Activated naive CD8-positive, alpha-beta T cell (primary cell): ENCODE measurements around the gene SLFN13.

ENCODE experiments used
- H3K27ac Mint-ChIP-seq: one replicate; pipeline ENCODE4 v1.8.0; 2021; ENCODE audit warnings: mixed read lengths
- H3K27me3 Mint-ChIP-seq: one replicate; pipeline ENCODE4 v1.8.0; 2021; ENCODE audit warnings: mixed read lengths
- H3K36me3 Mint-ChIP-seq: one replicate; pipeline ENCODE4 v1.8.0; 2021; ENCODE audit warnings: mixed read lengths
- H3K4me1 Mint-ChIP-seq: one replicate; pipeline ENCODE4 v1.8.0; 2021; ENCODE audit warnings: low read depth, mixed read lengths
- H3K4me3 Mint-ChIP-seq: one replicate; pipeline ENCODE4 v1.8.0; 2021; ENCODE audit warnings: mild to moderate bottlenecking, mixed read lengths
- H3K9me3 Mint-ChIP-seq: one replicate; pipeline ENCODE4 v1.8.0; 2021; ENCODE audit warnings: low read depth, mixed read lengths

SLFN13 gene, protein sequence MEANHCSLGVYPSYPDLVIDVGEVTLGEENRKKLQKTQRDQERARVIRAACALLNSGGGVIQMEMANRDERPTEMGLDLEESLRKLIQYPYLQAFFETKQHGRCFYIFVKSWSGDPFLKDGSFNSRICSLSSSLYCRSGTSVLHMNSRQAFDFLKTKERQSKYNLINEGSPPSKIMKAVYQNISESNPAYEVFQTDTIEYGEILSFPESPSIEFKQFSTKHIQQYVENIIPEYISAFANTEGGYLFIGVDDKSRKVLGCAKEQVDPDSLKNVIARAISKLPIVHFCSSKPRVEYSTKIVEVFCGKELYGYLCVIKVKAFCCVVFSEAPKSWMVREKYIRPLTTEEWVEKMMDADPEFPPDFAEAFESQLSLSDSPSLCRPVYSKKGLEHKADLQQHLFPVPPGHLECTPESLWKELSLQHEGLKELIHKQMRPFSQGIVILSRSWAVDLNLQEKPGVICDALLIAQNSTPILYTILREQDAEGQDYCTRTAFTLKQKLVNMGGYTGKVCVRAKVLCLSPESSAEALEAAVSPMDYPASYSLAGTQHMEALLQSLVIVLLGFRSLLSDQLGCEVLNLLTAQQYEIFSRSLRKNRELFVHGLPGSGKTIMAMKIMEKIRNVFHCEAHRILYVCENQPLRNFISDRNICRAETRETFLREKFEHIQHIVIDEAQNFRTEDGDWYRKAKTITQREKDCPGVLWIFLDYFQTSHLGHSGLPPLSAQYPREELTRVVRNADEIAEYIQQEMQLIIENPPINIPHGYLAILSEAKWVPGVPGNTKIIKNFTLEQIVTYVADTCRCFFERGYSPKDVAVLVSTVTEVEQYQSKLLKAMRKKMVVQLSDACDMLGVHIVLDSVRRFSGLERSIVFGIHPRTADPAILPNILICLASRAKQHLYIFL

DNA sequence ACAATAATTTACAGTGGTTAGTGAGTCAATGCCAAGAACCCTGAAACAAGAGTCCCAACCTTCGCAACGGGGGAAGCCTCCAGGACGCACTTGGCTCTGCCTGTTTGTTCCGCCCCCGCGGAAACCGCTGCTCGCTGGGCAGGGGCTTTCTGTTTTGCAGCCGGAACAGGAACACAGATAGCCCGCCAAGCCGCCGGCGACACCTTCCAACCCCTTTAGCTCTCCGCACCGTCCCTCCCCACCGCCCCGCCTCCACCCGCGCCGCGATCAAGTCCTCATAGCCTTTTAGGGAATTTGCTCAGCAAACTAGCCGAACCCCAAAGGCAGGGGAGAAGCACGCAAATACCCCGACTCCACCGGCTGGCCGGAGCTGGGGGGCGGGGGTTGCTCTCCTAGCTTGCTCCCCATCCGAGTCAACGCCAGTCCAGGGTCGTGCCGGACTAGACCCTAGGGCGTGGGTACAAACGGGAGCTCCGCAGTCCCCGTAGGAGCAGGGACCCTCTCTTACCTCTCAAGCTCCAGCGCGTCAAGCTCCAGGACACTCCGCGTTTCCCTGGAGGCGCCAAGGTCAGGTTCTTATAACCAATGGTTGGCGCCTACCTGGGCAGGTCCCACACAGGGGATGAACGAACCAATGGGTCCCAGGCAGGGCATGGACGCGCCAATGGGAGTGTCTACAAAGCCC is at the start of gene SLFN13:
Gene SLFN13, minus strand, starts transcription at position 553 of the 685 bp plus-strand sequence. CDS start 3,086 bp downstream, outside the sequence.
- H3K27ac Mint-ChIP-seq = peak within 1 kb of the TSS; percentile 54
- peaks cover 19% of the 10 kb centered on the region for H3K4me1 Mint-ChIP-seq
- peaks cover 8% of the 10 kb centered on the region for H3K36me3 Mint-ChIP-seq
- H3K9me3 Mint-ChIP-seq = no peaks in the 10 kb centered on the region
- H3K4me3 Mint-ChIP-seq = peak within 1 kb of the TSS; percentile 77
- H3K27me3 Mint-ChIP-seq = no peaks in the 10 kb centered on the region

DNA sequence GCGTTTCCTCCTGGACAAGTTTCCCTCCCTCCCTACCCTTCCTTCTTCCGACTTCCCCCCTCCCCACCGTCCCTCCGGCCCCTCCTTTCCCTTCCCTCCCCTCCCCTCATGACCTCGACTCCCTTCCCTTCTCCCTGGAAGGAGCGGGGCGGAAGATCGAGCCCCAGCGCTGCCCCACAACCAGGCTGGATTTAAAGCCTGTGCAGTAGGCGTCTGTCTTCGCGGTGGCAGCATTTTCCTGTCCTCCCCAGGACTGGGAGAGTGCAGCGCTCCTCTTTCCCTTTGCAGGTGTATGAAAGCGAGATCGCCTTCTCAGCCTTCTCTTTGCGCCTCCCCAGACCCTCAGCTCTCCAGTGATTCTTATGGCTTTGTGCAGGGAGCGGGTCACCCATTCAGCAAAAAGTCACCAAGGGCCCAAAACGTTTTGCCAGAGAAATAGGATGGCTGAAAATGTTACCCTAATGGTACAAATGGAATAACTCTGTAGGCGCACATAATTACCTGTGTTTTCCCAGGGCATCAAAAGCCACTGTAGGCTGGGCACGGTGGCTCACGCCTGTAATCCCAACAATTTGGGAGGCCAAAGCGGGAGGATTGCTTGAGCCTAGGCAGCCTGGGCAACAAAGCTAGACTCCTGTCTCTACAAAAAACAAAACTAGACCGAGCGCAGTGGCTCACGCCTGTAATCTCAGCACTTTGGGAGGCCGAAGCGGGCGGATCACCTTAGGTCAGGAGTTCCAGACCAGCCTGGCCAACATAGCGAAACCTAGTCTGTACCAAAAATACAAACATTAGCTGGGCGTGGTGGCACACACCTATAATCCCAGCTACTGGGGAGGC is 48.1 kb upstream of the SLFN13 start:
- Mint-ChIP-seq H3K9me3 (peaks cover 4% of the 10 kb centered on the region), H3K4me1 (peaks cover 69% of the 10 kb centered on the region), H3K36me3 (peaks cover 10% of the 10 kb centered on the region), H3K4me3 (peak overlapping the region; percentile 70), H3K27ac (peak overlapping the region; percentile 41), H3K27me3 (no peaks in the 10 kb centered on the region)

DNA sequence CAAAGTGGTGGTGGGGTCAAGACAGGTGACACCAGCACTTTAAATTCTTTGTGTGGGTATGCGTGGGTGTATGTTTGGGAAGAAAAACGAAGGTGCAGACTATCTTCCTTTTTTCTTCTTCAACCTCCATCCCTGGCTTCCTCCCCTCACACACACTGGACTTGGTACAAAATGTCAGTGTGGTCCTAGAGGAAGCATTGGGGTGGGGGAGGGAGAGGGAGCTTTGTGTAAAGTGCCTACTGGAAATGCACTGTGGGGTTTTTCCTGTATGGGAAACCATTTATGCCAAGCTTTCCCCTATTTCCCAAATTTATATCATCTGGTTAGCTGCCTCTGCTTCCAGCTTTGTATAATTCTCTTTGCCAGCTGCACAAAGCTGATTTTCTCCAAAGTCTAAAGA is 44.5 kb upstream of the SLFN13 start:
- Mint-ChIP-seq H3K27ac (no peak overlapping the region), H3K9me3 (peaks cover 4% of the 10 kb centered on the region), H3K4me1 (peaks cover 46% of the 10 kb centered on the region), H3K36me3 (peaks cover 25% of the 10 kb centered on the region), H3K27me3 (no peaks in the 10 kb centered on the region), H3K4me3 (no peak overlapping the region)

DNA sequence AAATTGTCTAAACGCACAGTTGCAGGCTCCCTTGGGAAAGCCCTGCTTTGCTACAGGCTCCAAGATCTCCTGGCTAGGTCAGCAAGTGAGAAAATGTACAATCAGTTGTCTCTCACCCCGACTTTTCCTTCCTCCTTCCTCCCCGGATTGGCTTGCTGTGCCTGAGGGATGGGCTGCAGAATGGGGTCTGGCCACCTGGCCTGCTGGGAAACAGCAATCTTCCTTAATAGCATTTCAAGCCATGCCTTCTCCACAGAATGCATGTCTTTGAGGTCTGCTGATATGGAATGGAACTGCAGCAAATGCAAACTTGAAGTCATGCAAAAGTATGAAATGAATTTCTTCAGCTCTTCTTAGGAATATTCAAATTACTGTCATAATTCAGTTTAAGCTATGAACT is 42.9 kb upstream of the SLFN13 start:
- H3K27ac Mint-ChIP-seq = no peak overlapping the region
- H3K36me3 Mint-ChIP-seq = peaks cover 23% of the 10 kb centered on the region
- H3K4me1 Mint-ChIP-seq = peaks cover 50% of the 10 kb centered on the region
- H3K27me3 Mint-ChIP-seq = no peaks in the 10 kb centered on the region
- H3K4me3 Mint-ChIP-seq = no peak overlapping the region
- H3K9me3 Mint-ChIP-seq = peaks cover 4% of the 10 kb centered on the region

DNA sequence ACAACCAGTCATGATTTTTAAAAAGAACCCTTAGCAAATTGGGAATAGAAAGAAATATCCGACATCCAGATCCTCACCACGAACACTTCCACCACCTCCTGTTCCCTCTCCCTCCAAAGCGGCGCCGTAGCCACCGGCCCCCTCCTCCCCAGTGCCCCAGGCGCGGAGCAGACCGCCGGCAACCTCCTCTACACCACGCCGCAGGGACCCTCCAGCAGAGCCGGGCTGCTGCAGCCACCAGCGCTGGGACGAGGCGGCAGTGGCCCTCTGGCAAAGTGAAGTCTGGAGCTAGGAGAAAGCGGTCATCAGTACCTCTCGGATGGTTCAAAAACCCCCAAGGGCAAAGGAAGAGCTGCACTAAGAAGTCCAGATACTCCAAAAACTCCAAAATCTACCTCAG is 41.4 kb upstream of the SLFN13 start:
- H3K27ac Mint-ChIP-seq = no peak overlapping the region
- peaks cover 53% of the 10 kb centered on the region for H3K4me1 Mint-ChIP-seq
- peaks cover 4% of the 10 kb centered on the region for H3K9me3 Mint-ChIP-seq
- H3K4me3 Mint-ChIP-seq = no peak overlapping the region
- peaks cover 36% of the 10 kb centered on the region for H3K36me3 Mint-ChIP-seq
- no peaks in the 10 kb centered on the region for H3K27me3 Mint-ChIP-seq

DNA sequence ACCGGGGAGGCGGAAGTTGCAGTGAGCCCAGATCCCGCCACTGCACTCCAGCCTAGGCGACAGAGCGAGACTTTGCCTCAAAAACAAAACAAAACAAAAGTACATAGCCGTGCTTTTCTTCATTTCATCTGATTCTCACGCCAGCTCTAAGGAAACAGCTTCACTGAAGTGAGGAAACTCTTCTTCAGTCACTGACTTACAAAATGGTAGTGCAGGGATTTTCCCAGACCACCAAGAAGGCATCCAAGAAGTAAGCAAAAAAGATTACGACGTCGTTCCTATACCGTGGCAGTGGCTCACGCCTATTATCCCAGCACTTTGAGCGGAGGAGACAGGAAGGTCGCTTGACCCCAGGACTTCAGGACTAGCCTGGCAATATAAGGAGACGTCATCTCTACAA is 40.4 kb upstream of the SLFN13 start:
- Mint-ChIP-seq H3K36me3 (peaks cover 40% of the 10 kb centered on the region), H3K4me1 (peaks cover 51% of the 10 kb centered on the region), H3K27ac (peak overlapping the region; percentile 24), H3K27me3 (no peaks in the 10 kb centered on the region), H3K9me3 (peaks cover 4% of the 10 kb centered on the region), H3K4me3 (peak overlapping the region; percentile 7)

DNA sequence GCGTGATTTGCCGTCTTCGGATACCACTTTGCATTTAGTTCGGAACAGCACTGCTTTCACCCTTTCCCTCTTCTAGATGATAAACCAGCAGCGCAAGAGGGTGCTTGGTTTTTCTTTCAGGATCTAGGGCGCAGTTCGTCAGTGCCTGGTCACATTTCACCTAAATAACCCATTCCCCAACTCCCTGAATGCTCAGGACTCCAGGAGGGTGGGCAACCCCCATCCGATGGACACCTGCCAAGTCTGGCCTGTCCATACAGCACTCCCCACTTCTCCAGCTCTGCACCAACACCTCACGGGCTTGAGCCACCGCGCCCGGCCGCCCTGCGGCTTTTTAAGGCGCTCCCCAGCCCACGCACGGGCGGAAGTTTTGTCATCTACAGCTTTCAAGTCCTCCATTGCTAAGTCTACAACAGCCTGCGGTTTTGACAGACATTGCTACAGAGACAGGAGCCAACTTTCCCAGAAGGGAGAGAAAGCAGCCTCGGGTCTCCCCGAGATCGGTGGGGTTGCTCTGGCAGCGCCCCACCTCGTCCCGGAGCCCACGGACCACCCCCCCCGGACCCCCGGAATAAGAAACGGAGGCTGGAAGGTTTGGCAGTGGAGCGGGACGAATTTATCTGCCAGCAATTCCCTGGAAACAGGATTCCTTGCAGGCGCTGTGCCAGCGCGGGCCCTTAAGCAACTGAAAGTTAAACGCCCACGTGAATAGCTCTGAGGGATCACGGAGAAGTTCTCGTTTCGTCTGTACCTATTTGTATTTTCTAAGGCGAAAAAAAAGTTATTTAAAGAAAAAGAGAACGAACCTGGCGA is 38.6 kb upstream of the SLFN13 start:
- peaks cover 38% of the 10 kb centered on the region for H3K4me1 Mint-ChIP-seq
- H3K27me3 Mint-ChIP-seq = no peaks in the 10 kb centered on the region
- H3K9me3 Mint-ChIP-seq = peaks cover 4% of the 10 kb centered on the region
- peaks cover 46% of the 10 kb centered on the region for H3K36me3 Mint-ChIP-seq
- peak overlapping the region; percentile 94 for H3K4me3 Mint-ChIP-seq
- H3K27ac Mint-ChIP-seq = peak overlapping the region; percentile 98

DNA sequence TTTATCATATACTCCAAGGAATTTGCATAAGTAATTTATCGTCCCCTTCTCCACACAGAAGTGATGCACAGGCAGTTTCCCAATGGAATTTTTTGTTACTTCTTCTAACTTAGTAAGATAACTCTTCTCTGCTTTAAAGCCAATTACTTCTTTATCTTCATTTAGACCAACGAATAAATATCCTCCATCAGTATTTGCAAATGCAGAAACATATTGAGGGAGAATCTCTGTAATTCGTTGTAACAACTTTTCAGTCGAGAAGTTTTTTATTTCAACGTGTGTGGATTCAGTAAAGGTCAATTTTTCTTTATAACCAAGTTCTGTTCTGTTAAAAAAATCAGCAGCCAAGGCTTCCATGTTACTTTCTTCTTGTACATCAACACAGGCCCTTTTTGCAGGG is 30.7 kb upstream of the SLFN13 start:
- Mint-ChIP-seq H3K4me1 (peaks cover 32% of the 10 kb centered on the region), H3K9me3 (peaks cover 14% of the 10 kb centered on the region), H3K4me3 (no peak overlapping the region), H3K36me3 (peaks cover 54% of the 10 kb centered on the region), H3K27me3 (no peaks in the 10 kb centered on the region), H3K27ac (no peak overlapping the region)

DNA sequence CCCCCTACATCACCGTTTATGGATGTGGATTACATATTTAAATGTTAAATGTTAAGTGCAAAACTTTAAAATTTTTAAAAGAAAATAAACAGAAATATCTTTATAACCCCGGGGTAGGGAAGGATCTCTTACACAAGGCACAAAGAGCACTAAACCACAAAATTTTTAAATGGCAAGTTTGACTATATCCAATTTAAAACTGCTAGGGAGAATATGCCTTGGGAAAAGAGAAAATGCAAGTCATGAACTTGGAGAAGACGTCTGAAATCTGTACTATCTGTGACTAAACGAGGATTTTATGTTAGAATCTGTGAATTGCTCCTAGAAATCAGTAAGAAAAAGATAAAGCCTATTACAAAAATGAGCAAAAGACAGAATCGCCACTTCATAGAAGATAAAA is 28.7 kb upstream of the SLFN13 start:
- H3K27ac Mint-ChIP-seq = no peak overlapping the region
- H3K36me3 Mint-ChIP-seq = peaks cover 51% of the 10 kb centered on the region
- peaks cover 29% of the 10 kb centered on the region for H3K4me1 Mint-ChIP-seq
- no peaks in the 10 kb centered on the region for H3K27me3 Mint-ChIP-seq
- H3K9me3 Mint-ChIP-seq = peaks cover 15% of the 10 kb centered on the region
- no peak overlapping the region for H3K4me3 Mint-ChIP-seq

DNA sequence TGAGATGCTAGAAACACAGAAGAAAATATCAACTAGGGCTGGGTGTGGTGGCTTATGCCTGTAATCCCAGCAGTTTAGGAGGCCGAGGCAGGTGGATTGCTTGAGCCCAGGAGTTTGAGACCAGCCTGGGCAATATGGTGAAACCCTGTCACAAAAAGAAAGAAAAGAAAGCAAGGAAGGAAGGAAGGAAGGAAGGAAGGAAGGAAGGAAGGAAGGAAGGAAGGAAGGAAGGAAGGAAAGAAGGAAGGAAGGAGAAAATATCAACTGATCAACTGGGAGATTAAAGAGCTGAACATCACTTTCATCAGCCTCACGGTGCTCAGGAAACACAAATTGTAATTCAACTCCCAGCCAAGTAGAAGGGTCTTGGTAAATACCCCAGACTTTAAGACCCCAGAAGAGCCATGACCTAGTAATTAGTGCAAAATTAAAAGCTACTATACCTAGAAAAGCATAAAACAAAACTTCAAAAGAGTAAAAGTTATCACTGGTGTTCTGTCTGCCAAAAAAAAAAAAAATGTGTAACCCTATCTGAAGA is 27.8 kb upstream of the SLFN13 start:
- Mint-ChIP-seq H3K36me3 (peaks cover 56% of the 10 kb centered on the region), H3K27ac (peak overlapping the region; percentile 34)

DNA sequence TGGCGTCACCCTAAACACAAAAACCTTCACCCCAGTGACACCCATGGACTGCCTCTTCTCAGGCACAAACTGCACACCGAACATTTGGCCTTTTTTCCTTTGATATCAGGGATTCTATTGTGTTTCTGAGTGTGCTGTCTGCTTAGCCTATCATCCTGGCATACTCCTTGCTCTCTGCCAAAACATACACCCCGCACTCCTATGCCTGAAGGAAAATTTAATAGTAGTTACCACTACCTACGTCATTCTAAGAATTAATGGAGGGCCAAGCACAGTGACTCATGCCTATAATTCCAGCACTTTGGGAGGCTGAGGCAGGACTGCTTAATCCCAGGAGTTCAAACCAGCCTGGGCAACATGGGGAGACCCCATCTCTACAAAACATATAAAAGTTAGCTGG is 19.9 kb upstream of the SLFN13 start:
- Mint-ChIP-seq H3K4me1 (peaks cover 37% of the 10 kb centered on the region), H3K36me3 (peaks cover 18% of the 10 kb centered on the region), H3K4me3 (no peak overlapping the region), H3K27ac (peak overlapping the region; percentile 50), H3K9me3 (peaks cover 6% of the 10 kb centered on the region), H3K27me3 (no peaks in the 10 kb centered on the region)

More for the DNA sequence above, 27.8 kb upstream of the SLFN13 start:
- Mint-ChIP-seq H3K4me3 (no peak overlapping the region), H3K27me3 (no peaks in the 10 kb centered on the region), H3K9me3 (peaks cover 19% of the 10 kb centered on the region), H3K4me1 (peaks cover 34% of the 10 kb centered on the region)

DNA sequence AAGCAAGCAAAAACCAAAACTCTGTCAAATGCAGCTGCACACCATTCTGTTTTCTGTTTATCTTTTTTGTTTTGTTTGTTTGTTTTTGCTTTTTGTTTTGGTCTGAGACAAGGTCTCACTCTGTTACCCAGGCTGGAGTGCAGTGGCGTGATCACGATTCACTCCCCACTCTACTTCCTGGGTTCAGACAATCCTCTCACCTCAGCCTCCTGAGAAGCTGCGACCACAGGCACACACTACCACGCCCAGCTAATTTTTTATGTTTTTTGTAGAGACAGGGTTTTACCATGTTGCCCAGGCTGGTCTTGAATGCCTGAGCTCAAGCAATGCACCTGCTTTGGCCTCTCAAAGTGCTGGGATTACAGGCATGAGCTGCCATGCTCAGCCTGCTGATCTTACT is 19.3 kb upstream of the SLFN13 start:
- H3K27ac Mint-ChIP-seq = peak overlapping the region; percentile 34
- no peak overlapping the region for H3K4me3 Mint-ChIP-seq
- H3K9me3 Mint-ChIP-seq = peaks cover 6% of the 10 kb centered on the region
- H3K27me3 Mint-ChIP-seq = no peaks in the 10 kb centered on the region
- H3K4me1 Mint-ChIP-seq = peaks cover 37% of the 10 kb centered on the region
- H3K36me3 Mint-ChIP-seq = peaks cover 18% of the 10 kb centered on the region

DNA sequence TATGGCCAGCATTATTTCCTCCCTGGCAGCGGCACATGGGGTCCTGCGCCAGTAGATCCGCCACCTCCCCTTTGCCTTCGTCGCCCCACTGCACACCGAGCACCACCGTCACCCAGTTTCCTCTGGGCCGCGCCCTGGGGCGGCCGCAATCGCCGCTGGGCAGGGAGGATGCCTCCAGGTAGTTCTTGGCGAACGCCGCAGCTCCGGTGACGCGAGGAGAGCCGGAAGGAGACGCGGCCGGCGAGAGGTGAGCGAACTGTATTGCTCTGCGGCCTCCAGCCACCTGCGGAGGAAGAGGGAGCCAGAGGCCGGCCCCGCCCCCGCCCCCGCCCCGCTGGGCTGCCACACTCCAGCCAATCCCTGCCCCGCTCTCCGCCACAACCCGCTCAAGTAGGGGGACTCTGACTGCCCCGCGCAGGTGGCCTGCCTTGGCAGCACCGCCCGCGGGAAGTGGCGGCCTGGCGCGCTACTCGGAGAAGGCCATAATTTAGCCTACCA is 11.8 kb upstream of the SLFN13 start:
- H3K9me3 Mint-ChIP-seq = peaks cover 13% of the 10 kb centered on the region
- H3K27me3 Mint-ChIP-seq = no peaks in the 10 kb centered on the region
- peak overlapping the region; percentile 83 for H3K4me3 Mint-ChIP-seq
- H3K27ac Mint-ChIP-seq = peak overlapping the region; percentile 76
- peaks cover 15% of the 10 kb centered on the region for H3K36me3 Mint-ChIP-seq
- H3K4me1 Mint-ChIP-seq = peaks cover 18% of the 10 kb centered on the region
